MCF 10A (cell line): Measurements from ENCODE around the gene PHKB. TPM values are rescaled to one million over a fixed set of nuclear protein-coding genes. Genes with fewer than 3 reads are reported as not detected.

Experiments used
- BruUV-seq: library from RNA; stranded (reverse); fragments of 400-500 nt; replicated peaks from 2 replicates; lab custom pipeline; 2021; lab: Mats Ljungman, UMichigan
- CTCF ChIA-PET: fragments of 300-600 bp; sonication (Branson Sonifier 250); formaldehyde crosslinking; extraction: SDS; loops from one replicate; lab custom pipeline; 2021; ENCODE audit warnings: antibody characterized with exemption, inconsistent platforms; lab: Yijun Ruan, JAX
- POLR2A ChIA-PET: fragments of 300-600, 350-650 bp; sonication (Branson Sonifier 250); formaldehyde crosslinking; extraction: SDS; loops from one replicate; lab custom pipeline; 2020; ENCODE audit warnings: antibody characterized with exemption, inconsistent platforms; lab: Yijun Ruan, JAX
- DNase-seq: peaks from one replicate; pipeline ENCODE4 v3.0.0-alpha.2; 2018; ENCODE audit not compliant: unreplicated experiment
- H3K27ac Mint-ChIP-seq: one replicate; pipeline ENCODE4 v1.8.0; 2022; ENCODE audit warnings: mild to moderate bottlenecking, low read depth, mixed read lengths; ENCODE audit not compliant: unreplicated experiment
- H3K27me3 Mint-ChIP-seq: one replicate; pipeline ENCODE4 v1.8.0; 2022; ENCODE audit warnings: mixed read lengths; ENCODE audit not compliant: insufficient read depth, unreplicated experiment
- H3K36me3 Mint-ChIP-seq: one replicate; pipeline ENCODE4 v1.8.0; 2022; ENCODE audit warnings: mild to moderate bottlenecking, moderate library complexity, mixed read lengths; ENCODE audit not compliant: insufficient read depth, unreplicated experiment
- H3K4me1 Mint-ChIP-seq: one replicate; pipeline ENCODE4 v1.8.0; 2022; ENCODE audit warnings: mixed read lengths; ENCODE audit not compliant: insufficient read depth, unreplicated experiment
- H3K4me3 Mint-ChIP-seq: one replicate; pipeline ENCODE4 v1.8.0; 2022; ENCODE audit warnings: mild to moderate bottlenecking, moderate library complexity, mixed read lengths; ENCODE audit not compliant: unreplicated experiment
- H3K9me3 Mint-ChIP-seq: one replicate; pipeline ENCODE4 v1.8.0; 2022; ENCODE audit warnings: mixed read lengths; ENCODE audit not compliant: unreplicated experiment
- CTCF ChIP-seq: fragments of 200-600 bp; IDR thresholded peaks from one replicate; pipeline ENCODE4 v1.8.0; 2022; ENCODE audit warnings: antibody characterized with exemption, mild to moderate bottlenecking; ENCODE audit not compliant: unreplicated experiment
- intact Hi-C: fragments of 100-400 bp; cut with micrococcal nuclease; formaldehyde crosslinking; loops from 2 replicates; pipeline ENCODE4 v1.14.1; 2022
- total RNA-seq: library from RNA; stranded (reverse); gene quantifications from 2 replicates; pipeline ENCODE4 v1.2.3, GENCODE V29; 2022

Gene PHKB
- total RNA-seq, 1 experiment from 2014 or later = 62.2 TPM

- DNase-seq = no peak
- POLR2A ChIA-PET = no interaction called here
- Mint-ChIP-seq H3K36me3 (peaks cover 39% of the 10 kb centered on the region), H3K27ac (no peak overlapping the region), H3K4me1 (peaks cover 5% of the 10 kb centered on the region), H3K27me3 (no peaks in the 10 kb centered on the region), H3K4me3 (no peak overlapping the region), H3K9me3 (no peaks in the 10 kb centered on the region)
- CTCF ChIA-PET = interaction anchor here (1.5 kb wide), 1 partner anchor 14 kb away, joined by 3 read pairs; the partner anchor contains the start of genes ITFG1 and PHKB
- TF ChIP-seq CTCF = no peak
- intact Hi-C loops = no loop called here
- BruUV-seq = no TSS peak
Observed at GRCh38 chr16:47446431-47446830, 14.7 kb upstream of the PHKB start.

GRCh38 chr16:47448830-47449575 is 12.1 kb upstream of the PHKB start:
- CTCF ChIA-PET = no interaction called here
- intact Hi-C loops = no loop called here
- POLR2A ChIA-PET = interaction anchor here (0.8 to 1.4 kb wide), 3 partner anchors 12 to 14 kb away, joined by 3 to 11 read pairs (median 5); partner anchors contain the start of genes ITFG1 and PHKB
- Mint-ChIP-seq H3K9me3 (no peaks in the 10 kb centered on the region), H3K36me3 (peaks cover 55% of the 10 kb centered on the region), H3K4me1 (peaks cover 5% of the 10 kb centered on the region), H3K27ac (no peak overlapping the region), H3K27me3 (no peaks in the 10 kb centered on the region), H3K4me3 (no peak overlapping the region)
- no peak for DNase-seq
- no peak for TF ChIP-seq CTCF
- BruUV-seq = no TSS peak

- Mint-ChIP-seq H3K36me3 (peaks cover 60% of the 10 kb centered on the region), H3K4me1 (peaks cover 5% of the 10 kb centered on the region), H3K27me3 (no peaks in the 10 kb centered on the region), H3K9me3 (no peaks in the 10 kb centered on the region), H3K27ac (no peak overlapping the region), H3K4me3 (no peak overlapping the region)
- no peak for DNase-seq
- BruUV-seq = no TSS peak
- ChIA-PET CTCF (interaction anchor here (0.5 to 1.9 kb wide), 2 partner anchors 10 to 42 kb away, joined by 3 to 5 read pairs; no protein-coding TSS in a partner anchor), POLR2A (interaction anchor here (0.8 to 1.4 kb wide), 3 partner anchors 11 to 15 kb away, joined by 3 to 11 read pairs (median 5); partner anchors contain the start of genes ITFG1 and PHKB)
- no peak for TF ChIP-seq CTCF
- intact Hi-C loops = no loop called here
Observed at GRCh38 chr16:47449788-47450187, 11.3 kb upstream of the PHKB start.

- Mint-ChIP-seq H3K9me3 (no peaks in the 10 kb centered on the region), H3K27ac (no peak overlapping the region), H3K27me3 (no peaks in the 10 kb centered on the region), H3K4me1 (peaks cover 22% of the 10 kb centered on the region), H3K36me3 (peaks cover 50% of the 10 kb centered on the region), H3K4me3 (no peak overlapping the region)
- no peak for DNase-seq
- CTCF ChIA-PET = interaction anchor here (0.7 kb wide), 1 partner anchor 690 kb away, joined by 3 read pairs; no protein-coding TSS in a partner anchor
- no peak for TF ChIP-seq CTCF
- intact Hi-C loops = no loop called here
- no TSS peak for BruUV-seq
- POLR2A ChIA-PET = no interaction called here
Observed at GRCh38 chr16:47458331-47458730, 2.8 kb upstream of the PHKB start.
